Globus pallidus (tissue), 1 donor: ENCODE results near the gene EXOC6.
"Not testable (repeated sequence)": the region's sequence is repeated elsewhere in the genome, so short reads cannot be mapped to it uniquely, and the experiment has no call there.

Experiments
- DNase-seq: peaks from one replicate; pipeline ENCODE4 v3.0.0-alpha.2; 2015; ENCODE audit warnings: low spot score

Gene EXOC6

DNA sequence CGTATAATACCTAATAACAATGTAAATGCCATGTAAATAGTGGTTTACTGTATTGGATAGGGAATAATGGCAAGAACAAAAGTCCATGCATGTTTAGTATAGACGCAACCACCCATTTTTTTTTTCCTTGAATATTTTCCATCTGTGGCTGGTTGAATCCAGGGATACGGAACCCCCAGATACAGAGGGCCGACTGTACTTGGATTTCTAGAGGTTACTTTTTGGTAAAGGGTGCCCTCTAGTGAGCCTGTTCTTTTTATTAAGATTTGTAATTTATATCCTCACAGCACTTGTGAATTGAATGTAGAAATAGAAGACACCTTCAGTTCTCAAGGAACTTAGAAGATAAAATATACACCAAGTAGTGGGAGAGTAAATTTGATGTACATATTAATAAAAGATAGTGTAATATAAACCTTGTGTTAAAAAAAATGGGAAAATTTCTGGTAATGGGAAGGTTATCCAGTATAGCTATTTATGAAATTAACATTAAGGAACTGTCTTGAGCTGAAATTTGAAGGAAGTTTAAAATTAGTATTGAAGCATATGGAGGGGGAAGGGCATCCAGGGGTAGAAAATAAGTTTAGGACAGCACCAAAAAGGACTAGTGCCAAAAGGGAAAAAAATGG, 32.0 kb downstream of the EXOC6 start:
- DNase-seq: peak; percentile 76

DNA sequence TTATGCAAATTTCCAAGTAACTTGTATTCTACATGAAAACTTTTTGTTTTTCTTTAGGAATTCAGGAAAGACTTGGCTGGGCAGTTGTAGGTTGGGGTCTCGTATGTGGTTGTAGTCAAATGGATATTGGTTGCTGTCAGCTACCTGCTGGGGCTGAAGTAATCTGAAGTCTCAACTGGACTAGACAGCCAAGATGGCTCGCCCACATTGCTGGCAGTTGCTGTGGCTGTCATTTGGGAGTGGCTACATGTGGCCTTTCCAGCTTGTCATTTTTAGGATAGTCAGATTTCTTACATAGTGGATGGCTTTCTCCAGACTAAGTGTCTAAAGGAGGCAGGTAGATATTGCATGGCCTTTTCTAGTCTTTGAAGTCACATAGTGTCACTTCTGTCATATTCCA, 32.6 kb downstream of the EXOC6 start:
- no peak for DNase-seq

DNA sequence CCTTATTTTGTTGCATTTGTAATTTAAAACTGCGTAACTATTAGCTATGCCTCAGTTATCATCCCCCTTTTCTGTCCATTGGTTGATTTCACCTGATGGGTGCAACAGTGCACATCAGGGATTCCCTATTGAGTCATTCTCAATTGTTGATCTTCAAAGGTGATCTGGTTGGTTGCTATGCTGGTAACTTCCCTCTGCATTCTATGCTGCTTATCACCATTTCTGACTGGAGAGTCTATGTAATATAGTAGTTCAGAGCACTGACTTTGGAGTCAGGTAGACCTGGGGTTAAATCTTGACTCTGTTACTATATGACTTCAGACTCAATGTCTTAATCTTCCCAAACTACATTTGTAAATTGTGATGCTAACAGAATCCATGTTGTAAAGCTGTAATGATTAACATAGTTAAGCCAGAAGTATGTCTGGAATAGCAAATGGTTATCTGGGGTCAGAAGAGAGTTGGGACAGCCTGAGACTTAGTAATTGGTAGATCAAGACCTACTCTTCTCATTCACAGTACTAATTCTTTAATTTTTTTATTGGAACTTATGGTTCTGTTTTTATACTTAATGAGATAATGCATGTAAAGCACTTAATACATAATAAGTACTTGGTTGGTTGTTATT, 38.1 kb downstream of the EXOC6 start:
- DNase-seq: no peak

DNA sequence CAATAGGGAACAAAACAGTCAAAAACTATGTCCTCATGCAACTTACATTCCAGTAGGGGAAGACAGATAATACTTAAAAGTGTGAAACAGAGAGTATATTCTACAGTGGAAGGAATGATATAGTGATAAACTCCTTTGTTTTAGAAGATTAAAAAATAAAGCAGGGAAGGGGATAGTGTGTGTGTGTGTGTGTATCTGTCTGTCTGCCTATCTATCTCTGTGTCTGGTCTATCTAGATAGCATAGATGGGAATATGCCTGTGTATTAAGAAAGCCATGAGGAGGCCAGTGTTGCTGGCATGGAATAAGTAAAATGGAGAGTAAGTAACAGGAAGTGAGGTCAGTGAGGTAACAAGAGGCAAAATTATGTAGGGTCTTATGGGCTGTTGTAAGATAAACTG, 42.2 kb downstream of the EXOC6 start:
- no peak for DNase-seq

DNA sequence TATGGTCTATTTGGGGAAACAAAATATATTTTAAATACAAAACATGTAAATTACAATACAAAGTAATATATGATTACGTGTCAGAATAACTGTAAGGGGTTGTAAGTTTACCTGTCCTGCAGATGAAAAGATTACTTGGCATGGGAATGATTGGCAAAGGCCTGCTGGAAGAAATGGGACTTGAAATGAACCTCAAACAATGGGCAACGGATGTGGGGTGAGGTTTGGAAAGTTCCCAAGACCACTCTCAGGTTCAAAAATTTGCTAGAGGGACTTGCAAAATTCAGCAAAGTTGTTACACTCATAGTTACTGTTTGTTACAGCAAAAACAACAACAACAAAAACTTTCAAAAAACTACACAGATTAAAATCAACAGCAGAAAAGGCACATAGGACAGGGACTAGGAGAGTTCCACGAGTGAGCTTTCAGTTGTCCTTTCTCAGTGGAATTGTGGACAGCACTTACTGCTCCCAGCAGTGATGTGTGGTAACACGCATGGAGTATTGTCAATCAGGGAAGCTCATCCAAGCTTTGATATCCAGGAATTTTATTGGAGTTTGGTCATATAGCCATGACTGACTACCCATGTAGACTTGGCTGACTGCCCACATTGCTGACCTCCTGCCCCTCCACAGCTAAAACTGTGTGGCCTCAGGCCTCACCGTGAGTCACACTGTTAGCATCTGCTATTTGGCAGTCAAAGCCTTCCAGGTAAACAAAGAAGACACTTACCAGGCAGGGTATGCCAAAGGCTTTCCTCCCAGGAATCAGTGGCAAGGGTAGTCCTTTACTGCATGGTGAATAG, 43.8 kb downstream of the EXOC6 start:
- no peak for DNase-seq

DNA sequence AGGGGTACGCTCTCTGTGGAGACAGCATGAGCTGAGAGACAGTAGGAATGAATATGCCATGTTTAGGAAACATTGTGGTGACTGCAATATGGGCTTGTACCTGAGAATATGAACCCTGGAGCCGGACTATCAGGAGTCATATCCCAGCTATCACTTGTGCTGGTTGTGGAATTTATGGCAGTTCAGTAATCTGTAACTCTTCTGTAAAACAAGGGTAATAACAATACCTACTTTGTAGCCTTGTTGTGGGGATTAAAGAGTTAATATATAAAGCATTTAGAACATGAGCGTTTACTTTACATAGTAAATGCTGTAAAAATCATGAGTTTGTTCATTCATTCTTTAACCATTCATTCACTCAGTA, 44.4 kb downstream of the EXOC6 start:
- DNase-seq: no peak

DNA sequence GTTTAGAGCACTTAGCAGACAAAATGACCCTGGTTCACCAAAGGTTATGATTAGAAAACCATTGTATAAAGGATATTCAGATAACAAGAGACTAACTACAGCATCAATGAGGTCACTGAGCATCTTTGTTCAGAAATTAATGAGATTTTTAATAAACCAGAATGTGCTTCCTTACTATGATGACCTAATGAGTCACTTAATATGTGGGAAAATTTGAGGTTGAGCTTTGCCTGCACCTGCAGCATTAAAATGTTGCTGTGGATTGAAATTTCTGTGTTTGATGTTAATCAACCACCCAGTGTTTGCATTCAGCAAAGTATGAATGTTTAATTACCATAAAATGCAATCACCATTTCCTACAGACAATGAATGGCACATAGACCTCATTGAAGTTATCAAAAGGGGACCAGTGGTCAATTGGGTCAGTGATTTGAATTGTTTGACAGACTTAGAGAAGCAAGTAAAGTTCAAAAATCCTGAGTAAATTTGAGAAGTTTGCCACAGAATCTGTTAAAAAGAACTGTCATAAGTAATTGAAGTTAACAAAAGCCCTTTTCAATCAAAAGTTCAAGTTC, 45.8 kb downstream of the EXOC6 start:
- DNase-seq: no peak

DNA sequence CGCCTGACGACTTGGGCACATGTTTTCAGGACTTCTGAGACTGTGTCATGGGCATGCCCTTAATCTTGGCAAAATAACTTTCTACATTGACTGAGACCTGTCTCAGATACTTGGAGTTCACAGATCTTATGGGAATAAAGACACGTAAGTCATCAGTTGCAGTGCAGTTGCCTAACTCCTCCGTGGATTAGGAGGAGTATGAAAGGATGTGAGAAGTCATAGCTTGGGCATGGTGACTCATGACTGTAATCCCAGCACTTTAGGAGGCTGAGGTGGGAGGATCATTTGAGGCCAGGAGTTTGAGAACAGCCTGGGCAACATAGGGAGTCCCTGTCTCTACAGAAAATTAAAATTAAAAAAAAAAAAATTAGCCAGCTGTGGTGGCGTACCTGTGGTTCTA, 49.6 kb downstream of the EXOC6 start:
- no peak for DNase-seq

DNA sequence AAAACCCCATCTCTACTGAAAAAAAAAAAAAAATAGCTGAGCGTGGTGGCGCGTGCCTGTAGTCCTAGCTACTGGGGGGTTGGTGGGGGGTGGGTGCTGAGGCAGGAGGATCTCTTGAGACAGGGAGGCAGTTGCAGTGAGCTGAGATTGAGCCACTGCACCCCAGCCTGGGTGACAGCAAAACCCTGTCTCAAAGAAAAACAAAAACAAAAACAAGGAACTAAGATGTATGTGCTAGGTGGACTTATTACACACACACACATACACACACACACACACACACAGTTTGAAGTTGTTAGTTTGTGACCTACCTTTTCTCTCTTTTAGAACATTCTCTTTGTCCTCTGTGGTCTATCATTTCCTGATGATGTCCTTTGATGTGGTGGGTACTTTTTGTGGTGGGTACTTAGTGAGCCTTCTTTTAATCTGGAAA, 53.5 kb downstream of the EXOC6 start:
- no peak for DNase-seq

DNA sequence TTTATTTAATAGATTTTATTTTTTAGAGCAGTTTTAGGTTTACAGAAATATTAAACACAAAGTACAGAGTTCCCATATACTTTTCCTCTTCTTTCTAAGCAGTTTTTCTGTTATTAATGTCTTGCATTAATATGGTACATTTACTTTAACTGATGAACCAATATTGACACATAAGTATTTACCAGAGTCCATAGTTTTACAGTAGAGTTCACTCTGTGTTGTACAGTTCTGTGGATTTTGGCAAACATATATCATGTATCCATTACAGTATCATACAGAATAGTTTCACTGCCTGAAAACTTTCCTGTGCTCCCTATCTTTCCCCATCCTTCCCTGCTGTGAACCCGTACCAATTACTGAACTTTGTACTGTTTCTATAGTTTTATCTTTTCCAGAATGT, 55.3 kb downstream of the EXOC6 start:
- DNase-seq: no peak

DNA sequence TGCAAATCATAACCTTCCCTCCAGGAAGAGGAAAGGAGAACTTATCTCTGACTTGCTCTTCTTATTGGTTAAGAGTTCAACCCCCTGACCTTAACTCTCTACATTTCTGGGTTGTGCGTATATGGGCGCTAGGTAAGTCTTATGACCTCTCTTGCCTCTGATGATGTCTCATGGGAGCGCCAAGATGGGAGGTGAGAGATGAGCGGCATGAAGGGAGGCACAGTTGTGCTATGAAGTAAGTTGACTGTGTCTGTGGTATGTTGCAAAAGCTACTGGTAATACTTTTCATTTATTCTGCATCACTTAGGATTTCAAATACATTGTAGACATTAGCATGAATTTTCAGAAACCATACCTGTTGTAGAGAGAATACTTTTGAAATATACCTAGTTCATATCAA, 59.0 kb downstream of the EXOC6 start:
- no peak for DNase-seq

DNA sequence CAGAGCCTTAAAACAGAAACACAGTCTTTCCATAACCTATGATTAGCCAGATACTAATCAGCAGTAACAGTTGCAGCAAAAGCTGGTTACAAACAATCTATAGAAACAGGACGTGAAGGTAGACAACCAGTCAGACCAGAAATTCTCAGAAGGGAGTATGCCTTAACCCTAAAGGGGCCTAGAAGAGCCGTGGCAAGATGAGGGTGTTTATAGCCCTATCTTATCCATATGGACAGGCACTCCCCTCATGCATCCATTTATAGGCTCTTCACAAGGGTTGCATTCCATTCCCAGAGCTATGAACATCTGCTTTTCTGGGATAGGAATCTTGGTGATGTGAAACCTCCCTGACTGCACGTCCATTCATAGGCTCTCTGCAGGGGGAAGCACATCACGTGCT, 64.3 kb downstream of the EXOC6 start:
- DNase-seq: not testable (repeated sequence)

DNA sequence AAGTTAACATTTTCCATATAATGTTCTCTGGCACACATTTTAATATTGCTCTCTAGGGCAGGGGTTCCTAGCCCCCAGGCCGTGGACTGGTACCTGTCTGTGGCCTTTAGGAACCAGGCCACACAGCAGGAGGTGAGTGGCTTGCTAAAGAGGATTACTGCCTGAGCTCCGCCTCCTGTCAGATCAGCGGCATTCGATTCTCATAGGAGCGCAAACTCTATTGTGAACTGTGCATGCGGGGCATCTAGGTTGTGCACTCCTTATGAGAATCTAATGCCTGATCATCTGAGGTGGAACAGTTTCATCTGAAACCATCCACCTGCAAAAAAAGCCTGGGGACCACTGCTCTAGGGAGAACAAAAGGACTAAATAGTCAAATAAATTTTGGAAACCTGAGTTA, 65.7 kb downstream of the EXOC6 start:
- DNase-seq: no peak

DNA sequence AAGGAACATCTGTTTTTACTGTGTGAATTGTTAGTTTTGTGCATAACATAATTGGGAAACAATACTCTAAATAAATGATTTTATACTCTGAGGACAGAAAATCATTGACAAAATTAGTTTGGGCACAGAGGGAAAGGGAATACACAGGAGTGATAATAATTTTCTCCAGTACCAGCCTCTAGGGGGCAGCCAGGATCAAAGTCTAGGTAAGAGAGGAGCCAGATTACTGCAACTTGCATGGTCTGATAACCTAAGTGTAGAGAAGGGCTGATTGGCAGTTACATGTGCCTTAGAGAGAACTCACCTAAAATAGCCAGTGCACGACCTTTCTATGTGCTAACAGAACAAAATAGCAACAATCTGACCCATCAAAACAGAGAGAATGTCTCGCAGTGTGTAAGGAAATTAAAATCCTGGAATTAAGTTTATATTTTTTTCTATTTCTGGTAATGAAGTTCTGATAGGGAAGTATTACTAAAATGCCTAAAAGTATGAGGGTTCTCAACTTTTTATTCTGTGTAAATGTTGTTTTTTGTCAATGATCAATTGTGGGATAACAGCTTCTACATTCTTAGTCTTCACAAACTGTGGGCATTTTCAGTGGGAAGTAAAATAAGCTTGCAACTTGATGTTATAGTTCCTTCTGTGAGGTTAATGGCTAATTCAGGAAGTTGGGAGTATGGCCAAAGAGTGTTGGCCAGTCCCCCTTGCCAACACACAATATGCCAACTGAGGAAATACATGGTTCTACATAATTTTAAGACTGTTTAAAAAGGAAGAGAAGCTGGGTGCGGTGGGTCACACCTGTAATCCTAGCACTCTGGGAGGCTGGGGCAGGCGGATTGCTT, 66.4 kb downstream of the EXOC6 start:
- DNase-seq: peak; percentile 34

DNA sequence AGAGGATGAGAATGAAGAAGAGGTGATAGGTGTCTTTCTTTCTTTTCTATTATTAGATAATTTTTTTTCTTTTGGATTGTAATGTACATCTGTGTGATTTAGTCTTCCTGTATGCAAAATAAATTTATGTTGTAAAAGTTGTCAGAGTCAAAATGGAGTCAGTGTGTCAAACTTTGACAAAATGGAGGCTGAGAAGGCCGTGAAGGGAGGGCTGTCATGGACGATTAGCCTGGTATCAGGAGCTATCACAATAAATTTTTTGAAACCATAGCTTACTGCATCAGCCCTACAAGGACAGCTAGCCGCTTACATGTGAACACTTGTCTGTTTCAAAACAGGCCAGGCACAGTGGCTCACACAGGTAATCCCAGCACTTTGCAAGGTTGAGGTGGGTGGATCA, 67.6 kb downstream of the EXOC6 start:
- DNase-seq: no peak

DNA sequence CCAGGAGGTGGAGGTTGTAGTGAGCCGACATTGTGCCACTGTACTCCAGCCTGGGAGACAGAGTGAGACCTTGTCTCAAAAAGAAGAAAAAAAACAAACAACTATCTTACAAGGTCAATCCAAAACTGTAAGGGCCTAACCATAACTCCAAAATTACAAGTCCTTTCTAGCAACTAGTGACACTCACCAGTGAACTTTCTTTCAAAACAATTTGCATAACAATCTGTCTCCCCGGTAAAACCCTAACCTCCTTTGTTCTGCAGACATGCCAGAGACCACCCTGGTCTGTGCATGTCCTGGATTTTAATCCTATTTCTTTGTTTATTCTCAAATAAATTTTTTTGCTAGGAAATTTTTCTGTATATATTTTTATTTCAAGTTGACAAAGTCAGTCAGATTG, 68.1 kb downstream of the EXOC6 start:
- no peak for DNase-seq

DNA sequence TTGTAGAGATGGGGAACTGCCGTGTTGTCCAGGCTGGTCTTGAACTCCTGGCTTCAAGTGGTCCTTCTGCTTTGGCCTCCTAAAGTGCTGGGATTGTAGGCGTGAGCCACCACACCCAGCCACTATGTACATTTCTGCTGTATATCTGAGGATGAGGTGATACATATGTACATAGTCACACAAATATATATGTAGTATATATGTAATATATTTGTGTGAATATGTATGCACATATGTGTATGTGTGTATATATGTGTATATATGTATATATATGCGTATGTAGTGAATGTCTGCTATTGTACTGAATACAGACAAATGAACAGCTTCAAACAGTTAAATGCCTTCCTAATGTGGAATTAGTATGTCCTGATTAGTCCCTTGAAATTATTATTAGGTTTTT, 70.3 kb downstream of the EXOC6 start:
- no peak for DNase-seq

DNA sequence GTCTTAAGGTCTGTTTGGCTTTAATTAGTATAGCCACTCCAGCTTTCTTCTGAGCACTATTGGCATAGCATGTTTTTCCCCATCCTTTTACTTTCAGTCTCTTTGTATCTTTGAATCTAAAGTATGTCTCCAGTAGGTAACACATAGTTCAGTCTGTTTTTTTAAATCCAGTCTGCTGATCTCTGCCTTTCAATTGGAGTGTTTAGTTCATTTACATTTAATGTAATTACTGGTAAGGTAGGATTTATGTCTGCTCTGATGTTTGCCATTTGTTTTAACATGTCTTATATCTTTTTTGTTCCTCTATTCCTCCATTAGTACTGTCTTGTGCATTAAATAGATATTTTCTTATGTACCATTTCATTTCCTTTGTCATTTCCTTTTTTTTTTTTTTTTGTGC, 72.5 kb downstream of the EXOC6 start:
- DNase-seq: no peak

DNA sequence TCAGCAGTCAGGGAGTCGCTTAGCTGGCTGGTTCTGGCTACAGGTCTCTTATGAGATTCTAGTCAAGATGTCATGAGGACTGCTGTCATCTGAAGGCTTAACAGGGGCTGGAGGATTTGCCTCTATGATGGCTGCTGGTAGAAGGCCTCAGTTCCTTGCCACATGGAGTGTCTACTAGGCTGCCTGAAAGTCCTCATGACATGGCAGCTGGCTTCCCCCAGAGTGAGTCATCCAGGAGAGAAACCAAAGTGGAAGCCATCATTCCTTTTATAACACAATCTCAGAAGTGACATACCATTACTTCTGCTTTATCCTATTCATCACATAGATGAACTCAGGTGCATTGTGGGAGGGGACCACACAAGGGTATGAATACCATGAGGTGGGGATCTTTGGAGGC, 75.1 kb downstream of the EXOC6 start:
- no peak for DNase-seq

DNA sequence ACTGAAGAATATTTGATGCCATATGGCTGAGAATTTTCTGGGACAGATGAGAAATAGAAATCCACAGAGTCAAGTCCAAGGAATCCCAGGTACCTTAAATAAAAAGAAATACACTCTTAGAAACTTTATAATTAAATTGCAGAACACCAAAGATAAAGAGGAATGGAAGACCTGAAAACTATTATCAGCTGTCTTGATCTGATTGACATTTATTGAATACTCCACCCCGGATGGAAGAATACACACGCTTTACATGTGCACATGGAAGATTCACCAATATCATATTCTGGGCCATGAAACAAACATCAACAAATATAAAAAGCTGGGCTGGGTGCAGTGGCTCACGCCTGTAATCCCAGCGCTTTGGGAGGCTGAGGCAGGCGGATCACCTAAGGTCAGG, 81.6 kb downstream of the EXOC6 start:
- no peak for DNase-seq

DNA sequence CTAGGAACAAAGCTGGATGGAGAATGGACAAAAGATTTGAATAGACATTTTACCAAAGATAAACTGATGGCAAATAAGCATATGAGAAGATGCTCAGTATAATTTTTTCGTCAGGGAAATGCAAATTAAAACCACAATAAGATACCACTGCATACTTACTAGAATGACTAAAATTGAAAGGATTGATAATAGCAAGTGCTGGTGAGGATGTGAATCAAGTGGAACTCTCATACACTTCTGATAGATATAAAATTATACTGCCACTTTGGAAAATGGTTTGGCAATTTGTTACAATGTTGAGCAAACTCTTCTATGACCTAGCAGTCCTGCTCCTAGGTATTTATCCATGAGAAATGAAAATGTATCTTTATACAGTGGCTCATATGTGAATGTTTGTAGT, 83.3 kb downstream of the EXOC6 start:
- DNase-seq: no peak

DNA sequence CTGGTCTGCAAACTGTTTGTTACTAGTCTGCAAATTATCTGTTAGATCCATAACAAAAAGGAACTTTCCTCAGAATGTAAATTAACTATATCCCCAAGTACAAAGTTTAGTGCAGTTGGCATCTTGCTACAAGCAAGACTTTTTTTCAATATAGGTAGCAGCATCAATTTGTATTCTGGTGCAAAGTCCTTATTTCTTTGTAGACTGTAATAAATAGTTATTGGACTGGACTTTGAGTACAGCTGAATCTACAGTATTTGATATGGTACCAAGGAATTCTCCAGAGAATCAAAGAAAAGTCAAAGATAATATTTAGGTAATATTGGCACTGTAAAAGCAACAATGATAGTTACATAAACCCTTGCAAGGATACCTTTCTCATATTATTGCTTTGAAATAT, 89.6 kb downstream of the EXOC6 start:
- DNase-seq: no peak
